Adrenal gland (tissue), 12 donors: ENCODE data around the gene RAB10. TPM values are rescaled to one million over a fixed set of nuclear protein-coding genes. Genes with fewer than 3 reads are reported as not detected.
"Not testable (repeated sequence)": the region's sequence is repeated elsewhere in the genome, so short reads cannot be mapped to it uniquely, and the experiment has no call there.

Source experiments
- DNase-seq, 7 donors: peaks; one replicate each; pipeline ENCODE4 v3.0.0-alpha.2; 2019 to 2020
- H3K27ac ChIP-seq, 5 donors: fragments of 200-600 bp; sonication (generic) in 4 of 5; 1 replicate in 3 of 5; 2 replicates in 2 of 5; pipeline versions ENCODE4 v1.5.1 to v1.8.0; 2016 to 2020; ENCODE audit warnings: mild to moderate bottlenecking in 1 of 5
- H3K27me3 ChIP-seq: fragments of 200-600 bp; 2 replicates; pipeline ENCODE4 v1.8.0; 2021
- H3K36me3 ChIP-seq, 2 donors: fragments of 200-600 bp; replicated peaks in 1 of 2; 1 replicate in 1 of 2; 2 replicates in 1 of 2; pipeline versions ENCODE4 v1.5.1 to v1.8.0; 2018 to 2022
- H3K4me1 ChIP-seq, 2 donors: fragments of 200-600 bp; replicated peaks in 1 of 2; 1 replicate in 1 of 2; 2 replicates in 1 of 2; pipeline versions ENCODE4 v1.5.1 to v1.8.0; 2018 to 2021
- H3K4me3 ChIP-seq, 4 donors: fragments of 200-600 bp; sonication (generic) in 3 of 4; one replicate each; pipeline ENCODE4 v1.5.1; 2016 to 2018
- H3K9me3 ChIP-seq, 3 donors: fragments of 200-600 bp; sonication (generic) in 1 of 3; replicated peaks in 1 of 3; 1 replicate in 2 of 3; 2 replicates in 1 of 3; pipeline versions ENCODE4 v1.5.1 to v1.8.0; 2016 to 2021
- POLR2A ChIP-seq, 2 donors: fragments of 450-650 bp; IDR thresholded peaks; one replicate each; pipeline ENCODE4 v1.6.1; 2017; ENCODE audit warnings: antibody characterized with exemption in 2 of 2, mild to moderate bottlenecking in 2 of 2, moderate library complexity in 1 of 2
- WGBS, 4 donors: extraction: QIAGEN DNeasy Blood & Tissue Kit in 2 of 4; methylation state at CpG; one replicate each; pipeline versions ENCODE4 v1.1.5 to v1.1.7; 2013 to 2017; 5-methylcytosine and 5-hydroxymethylcytosine counted together
- intact Hi-C, 2 donors: fragments of 100-400 bp; cut with DNase I; formaldehyde crosslinking; loops; one replicate each; pipeline versions ENCODE4 v1.14.1 to v1.15.0; 2022 to 2023
- polyA plus RNA-seq, 3 donors: library from polyadenylated mRNA; stranded (reverse); fragments of 200-250 nt in 2 of 3; fragments of 350-450 nt in 1 of 3; fragmentation: Illumina TruSeq in 1 of 3; extraction: RNeasy Lipid Tissue Mini Kit (QIAGEN cat#74804) in 1 of 3; gene quantifications; one replicate each; pipeline ENCODE4 v1.2.3, GENCODE V29; 2013 to 2014
- total RNA-seq, 9 donors: library from RNA; depleted of rRNA in 4 of 9; stranded (reverse); fragments of >200 nt in 4 of 9; fragments of 120-200 nt in 1 of 9; fragmentation: NEBNext Ultra II Directional in 1 of 9; extraction: Animal tissue kit (Norgen Biotek cat#: 25700) in 1 of 9; gene quantifications; one replicate each; pipeline versions ENCODE4 v1.1.0 to v1.2.4, GENCODE V29; 2013 to 2023
- TF ChIP-seq, protein P1 (sequence below), 6 experiments: fragments of 450-650 bp in 4 of 6; fragments of 200-600 bp in 2 of 6; sonication (generic) in 1 of 6; IDR thresholded peaks; 1 replicate in 5 of 6; 2 replicates in 1 of 6; pipeline versions ENCODE4 v1.5.1 to v1.8.0; 2016 to 2021; ENCODE audit warnings: antibody characterized with exemption in 6 of 6, mild to moderate bottlenecking in 2 of 6, moderate library complexity in 1 of 6
- donor health status: healthy with polysubstance abuse.
- donor health status: Bipolar disorder and iron deficiency.
- donor health status: DM: yes; HTN: yes; CAD: no.
- donor health status: DM: no; HTN: no; CAD: no.
- donor health status: DM: no; HTN: no; CAD: no.
- donor health status: DM: yes; HTN: yes; CAD: no.

Gene RAB10
- total and polyA plus RNA-seq, 12 donors, result 31.8 to 369 (median 153) TPM

DNA sequence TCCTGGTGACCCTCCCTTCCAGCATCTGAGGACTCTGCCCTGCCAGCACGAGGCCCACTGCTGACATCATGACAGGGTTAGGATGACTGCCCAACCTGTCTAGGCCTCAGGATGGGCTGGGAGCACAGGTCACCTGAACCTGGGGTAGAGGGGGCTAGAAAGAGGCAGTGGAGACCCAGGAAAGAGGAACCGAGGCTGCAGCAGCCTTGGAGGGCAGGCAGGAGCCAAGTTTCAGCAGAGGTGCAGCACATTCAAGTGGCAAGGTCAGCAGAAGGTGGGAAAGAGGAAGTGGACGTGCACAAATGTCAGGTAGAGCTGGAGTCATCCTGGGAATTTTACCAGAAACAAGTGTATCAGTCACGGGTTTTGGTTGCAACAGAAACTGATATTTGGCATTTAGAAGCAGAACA, 13.6 kb upstream of the RAB10 start:
- no peak for DNase-seq
- Histone ChIP-seq H3K4me3 (no peak overlapping the region), H3K27ac (no peak overlapping the region), H3K27me3 (no peaks in the 10 kb centered on the region), H3K4me1 (peaks cover 21 to 25% of the 10 kb centered on the region in 2 donors), H3K9me3 (no peaks in the 10 kb centered on the region), H3K36me3 (no peaks in the 10 kb centered on the region)
- intact Hi-C loops, result no loop called here
- TF ChIP-seq, protein P1, sequence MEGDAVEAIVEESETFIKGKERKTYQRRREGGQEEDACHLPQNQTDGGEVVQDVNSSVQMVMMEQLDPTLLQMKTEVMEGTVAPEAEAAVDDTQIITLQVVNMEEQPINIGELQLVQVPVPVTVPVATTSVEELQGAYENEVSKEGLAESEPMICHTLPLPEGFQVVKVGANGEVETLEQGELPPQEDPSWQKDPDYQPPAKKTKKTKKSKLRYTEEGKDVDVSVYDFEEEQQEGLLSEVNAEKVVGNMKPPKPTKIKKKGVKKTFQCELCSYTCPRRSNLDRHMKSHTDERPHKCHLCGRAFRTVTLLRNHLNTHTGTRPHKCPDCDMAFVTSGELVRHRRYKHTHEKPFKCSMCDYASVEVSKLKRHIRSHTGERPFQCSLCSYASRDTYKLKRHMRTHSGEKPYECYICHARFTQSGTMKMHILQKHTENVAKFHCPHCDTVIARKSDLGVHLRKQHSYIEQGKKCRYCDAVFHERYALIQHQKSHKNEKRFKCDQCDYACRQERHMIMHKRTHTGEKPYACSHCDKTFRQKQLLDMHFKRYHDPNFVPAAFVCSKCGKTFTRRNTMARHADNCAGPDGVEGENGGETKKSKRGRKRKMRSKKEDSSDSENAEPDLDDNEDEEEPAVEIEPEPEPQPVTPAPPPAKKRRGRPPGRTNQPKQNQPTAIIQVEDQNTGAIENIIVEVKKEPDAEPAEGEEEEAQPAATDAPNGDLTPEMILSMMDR (IDR thresholded peaks at IDR 0.05), result no peak
- TF ChIP-seq POLR2A (IDR thresholded peaks at IDR 0.05), result no peak
- 59 to 74% (median 73%) methylated on average over 4 of the region's 4 CpGs for WGBS, 4 donors

DNA sequence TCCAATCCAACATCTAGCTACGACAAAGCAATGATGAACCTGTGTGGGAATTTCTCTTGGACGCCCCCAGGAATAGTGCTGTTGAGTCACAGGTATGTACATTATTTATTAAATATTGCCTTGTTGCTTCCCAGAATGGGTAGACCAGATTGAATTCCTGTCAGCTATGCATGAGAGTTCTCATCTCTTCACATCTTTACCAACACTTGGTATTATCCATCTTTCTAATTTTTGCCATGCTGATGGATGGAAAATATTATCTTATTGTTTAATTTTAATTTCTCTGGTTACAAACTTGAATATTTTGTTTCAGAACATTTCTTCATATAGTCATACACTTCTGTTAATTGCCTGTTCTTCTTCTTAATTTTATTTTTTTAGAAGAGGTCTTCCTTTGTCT, 9.6 kb upstream of the RAB10 start:
- intact Hi-C loops, result no loop called here
- Histone ChIP-seq H3K36me3 (no peaks in the 10 kb centered on the region), H3K27ac (no peak overlapping the region), H3K9me3 (no peaks in the 10 kb centered on the region), H3K4me3 (no peak overlapping the region), H3K4me1 (no peaks in the 10 kb centered on the region), H3K27me3 (no peaks in the 10 kb centered on the region)
- DNase-seq, result no peak
- 95 to 96% (median 96%) methylated on average over 2 of the region's 2 CpGs for WGBS, 4 donors
- TF ChIP-seq, protein P1 (IDR thresholded peaks at IDR 0.05), result no peak
- no peak for TF ChIP-seq POLR2A (IDR thresholded peaks at IDR 0.05)

DNA sequence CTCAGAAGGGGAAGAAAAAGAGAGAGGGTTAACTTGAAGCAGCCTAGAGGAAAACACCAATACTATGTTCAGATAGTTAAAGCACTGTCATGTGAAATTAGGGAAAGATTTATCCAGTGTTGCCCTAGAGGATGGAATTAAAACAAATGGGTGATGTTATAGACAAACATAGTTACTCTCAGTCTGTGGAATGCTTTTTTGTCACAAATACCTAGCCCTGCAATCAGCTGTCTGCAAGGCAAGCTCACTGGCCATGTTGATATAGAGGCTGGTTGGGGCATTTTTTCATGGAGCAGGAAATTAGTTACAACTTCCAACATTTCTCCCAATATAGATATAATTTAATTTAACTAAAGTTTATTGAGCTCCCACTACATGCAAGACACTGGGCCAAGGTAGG, 8.4 kb upstream of the RAB10 start:
- Histone ChIP-seq H3K36me3 (no peaks in the 10 kb centered on the region), H3K27ac (no peak overlapping the region), H3K9me3 (no peaks in the 10 kb centered on the region), H3K4me1 (no peaks in the 10 kb centered on the region), H3K27me3 (no peaks in the 10 kb centered on the region), H3K4me3 (no peak overlapping the region)
- no peak for DNase-seq
- TF ChIP-seq POLR2A (IDR thresholded peaks at IDR 0.05), result no peak
- TF ChIP-seq, protein P1 (IDR thresholded peaks at IDR 0.05), result no peak
- intact Hi-C loops, result no loop called here

DNA sequence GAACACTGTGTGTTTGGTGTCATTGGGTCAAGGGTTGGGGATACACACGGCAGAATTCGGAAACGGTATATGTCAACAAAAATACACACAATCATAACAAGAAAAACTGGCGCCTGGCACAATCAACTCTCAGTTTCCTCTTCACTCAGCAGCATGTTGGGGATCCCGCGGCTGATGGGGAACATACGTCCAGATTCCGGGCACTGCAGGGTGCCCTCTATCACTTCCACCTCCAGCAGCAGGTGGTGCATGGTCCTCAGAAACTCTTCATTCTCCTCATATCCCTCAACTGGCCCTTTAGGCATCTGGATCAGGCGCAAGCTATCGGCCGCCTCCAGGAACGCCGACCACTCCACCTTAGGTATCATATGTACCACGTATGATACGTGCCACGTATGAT, 5.8 kb upstream of the RAB10 start:
- H3K4me1 ChIP-seq, H3K27me3 ChIP-seq, DNase-seq, intact Hi-C loops, H3K9me3 ChIP-seq, H3K27ac ChIP-seq, H3K36me3 ChIP-seq, H3K4me3 ChIP-seq: not testable (repeated sequence)
- WGBS, 4 donors, result 83 to 96% (median 92%) methylated on average over 9 to 16 of the region's 16 CpGs

DNA sequence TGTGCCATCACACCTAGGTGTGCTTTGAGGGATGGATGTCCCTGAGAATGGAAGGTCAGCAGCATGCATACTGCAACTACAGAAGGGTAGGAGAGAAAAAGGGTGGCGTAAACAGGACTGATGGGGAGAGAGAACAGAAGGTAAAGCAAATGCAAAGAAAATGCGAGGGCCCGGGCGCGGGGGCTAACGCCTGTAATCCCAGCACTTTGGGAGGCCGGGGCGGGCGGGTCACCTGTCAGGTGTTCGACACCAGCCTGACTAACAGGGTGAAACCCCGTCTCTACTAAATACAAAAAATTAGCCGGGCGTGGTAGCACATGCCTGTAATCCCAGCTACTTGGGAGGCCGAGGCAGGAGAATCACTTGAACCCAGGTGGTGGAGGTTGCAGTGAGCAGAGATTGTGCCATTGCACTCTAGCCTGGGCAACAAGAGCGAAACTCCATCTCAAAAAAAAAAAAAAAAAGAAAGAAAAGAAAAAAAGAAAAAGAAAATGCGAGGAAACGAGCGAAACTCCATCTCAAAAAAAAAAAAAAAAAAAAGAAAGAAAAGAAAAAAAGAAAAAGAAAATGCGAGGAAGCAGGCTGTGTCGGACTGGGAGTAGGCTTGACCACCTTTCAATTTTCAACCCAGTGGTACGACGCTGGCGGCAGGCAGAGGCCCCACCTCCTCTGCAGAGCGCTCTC, 1.2 kb upstream of the RAB10 start:
- H3K36me3 ChIP-seq, H3K9me3 ChIP-seq, H3K27me3 ChIP-seq, intact Hi-C loops: not testable (repeated sequence)
- Histone ChIP-seq H3K4me1 (peaks cover 11 to 25% of the 10 kb centered on the region in 2 donors), H3K27ac (peak overlapping the region; percentile 90 to 97 (median 96)), H3K4me3 (peak overlapping the region in 3 of 4 donors; percentile 22 to 78 (median 56))
- peak in 1 of 7 donors; percentile 70 for DNase-seq
- WGBS, 4 donors, result 30 to 41% (median 35%) methylated on average over 23 to 24 of the region's 24 CpGs
